Suprapubic skin (tissue), 4 donors: ENCODE results near the gene TRAPPC2L. TPM values are rescaled to one million over a fixed set of nuclear protein-coding genes. Genes with fewer than 3 reads are reported as not detected.

Source experiments
- DNase-seq, 2 donors: peaks; one replicate each; pipeline ENCODE4 v3.0.0-alpha.2; 2019; ENCODE audit warnings: low spot score in 2 of 2
- H3K27ac ChIP-seq: fragments of 200-600 bp; sonication (generic); one replicate; pipeline ENCODE4 v1.5.1; 2019
- H3K27me3 ChIP-seq: fragments of 200-600 bp; sonication (generic); one replicate; pipeline ENCODE4 v1.5.1; 2019
- H3K36me3 ChIP-seq: fragments of 200-600 bp; sonication (generic); one replicate; pipeline ENCODE4 v1.5.1; 2019
- H3K4me1 ChIP-seq: fragments of 200-600 bp; sonication (generic); one replicate; pipeline ENCODE4 v1.5.1; 2019
- H3K4me3 ChIP-seq: fragments of 200-600 bp; sonication (generic); one replicate; pipeline ENCODE4 v1.5.1; 2019; ENCODE audit warnings: mild to moderate bottlenecking
- H3K9me3 ChIP-seq: fragments of 200-600 bp; sonication (generic); one replicate; pipeline ENCODE4 v1.5.1; 2019
- EP300 ChIP-seq: sonication (generic); formaldehyde crosslinking; IDR thresholded peaks from one replicate; pipeline ENCODE4 v1.6.1; 2017; ENCODE audit warnings: antibody characterized with exemption
- POLR2A ChIP-seq, 2 donors: fragments of 450-650 bp; IDR thresholded peaks; one replicate each; pipeline ENCODE4 v1.6.1; 2017; ENCODE audit warnings: antibody characterized with exemption in 2 of 2, mild to moderate bottlenecking in 2 of 2, moderate library complexity in 2 of 2
- POLR2AphosphoS5 ChIP-seq, 3 donors: sonication (generic); formaldehyde crosslinking; IDR thresholded peaks; one replicate each; pipeline ENCODE4 v1.6.1; 2017; ENCODE audit warnings: antibody characterized with exemption in 3 of 3
- WGBS: methylation state at CpG from one replicate; pipeline ENCODE4 v1.1.5; 2018; 5-methylcytosine and 5-hydroxymethylcytosine counted together
- total RNA-seq, 4 donors: library from RNA; depleted of rRNA; stranded (reverse); fragments of >200 nt; gene quantifications; one replicate each; pipeline ENCODE4 v1.1.0, GENCODE V29; 2016
- TF ChIP-seq, protein P1 (sequence below), 2 donors: fragments of 200-600 bp in 1 of 2; fragments of 450-650 bp in 1 of 2; sonication (generic) in 1 of 2; IDR thresholded peaks; one replicate each; pipeline ENCODE4 v1.5.1; 2016 to 2019; ENCODE audit warnings: antibody characterized with exemption in 2 of 2, mild to moderate bottlenecking in 1 of 2, moderate library complexity in 1 of 2

The TRAPPC2L gene
- total RNA-seq, 4 donors from 2014 or later: 31.9 to 49.2 (median 36.3) TPM

DNA sequence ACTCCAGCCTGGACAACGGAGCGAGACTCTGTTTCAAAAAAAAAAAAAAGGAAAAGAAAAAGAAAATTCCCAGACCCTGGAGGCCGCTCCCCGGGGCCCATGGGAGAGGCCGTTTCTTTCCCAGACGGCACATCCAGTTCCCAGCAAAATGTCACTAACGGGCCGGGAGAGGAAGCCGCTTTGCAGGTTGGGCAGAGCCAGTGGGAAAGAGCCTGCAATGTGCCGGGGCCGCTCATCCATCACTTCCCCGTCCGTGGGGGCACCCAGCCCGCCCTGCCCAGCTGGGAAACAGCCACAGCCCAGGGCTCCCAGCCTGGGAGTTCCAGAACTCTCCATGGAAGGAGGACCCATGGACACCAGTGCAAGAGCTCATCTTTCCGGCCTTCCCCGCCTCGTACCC lies 51.4 kb downstream of the TRAPPC2L start:
- TF ChIP-seq, protein P1, sequence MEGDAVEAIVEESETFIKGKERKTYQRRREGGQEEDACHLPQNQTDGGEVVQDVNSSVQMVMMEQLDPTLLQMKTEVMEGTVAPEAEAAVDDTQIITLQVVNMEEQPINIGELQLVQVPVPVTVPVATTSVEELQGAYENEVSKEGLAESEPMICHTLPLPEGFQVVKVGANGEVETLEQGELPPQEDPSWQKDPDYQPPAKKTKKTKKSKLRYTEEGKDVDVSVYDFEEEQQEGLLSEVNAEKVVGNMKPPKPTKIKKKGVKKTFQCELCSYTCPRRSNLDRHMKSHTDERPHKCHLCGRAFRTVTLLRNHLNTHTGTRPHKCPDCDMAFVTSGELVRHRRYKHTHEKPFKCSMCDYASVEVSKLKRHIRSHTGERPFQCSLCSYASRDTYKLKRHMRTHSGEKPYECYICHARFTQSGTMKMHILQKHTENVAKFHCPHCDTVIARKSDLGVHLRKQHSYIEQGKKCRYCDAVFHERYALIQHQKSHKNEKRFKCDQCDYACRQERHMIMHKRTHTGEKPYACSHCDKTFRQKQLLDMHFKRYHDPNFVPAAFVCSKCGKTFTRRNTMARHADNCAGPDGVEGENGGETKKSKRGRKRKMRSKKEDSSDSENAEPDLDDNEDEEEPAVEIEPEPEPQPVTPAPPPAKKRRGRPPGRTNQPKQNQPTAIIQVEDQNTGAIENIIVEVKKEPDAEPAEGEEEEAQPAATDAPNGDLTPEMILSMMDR (IDR thresholded peaks at IDR 0.05): no peak
- no peak for TF ChIP-seq POLR2AphosphoS5 (IDR thresholded peaks at IDR 0.05)
- TF ChIP-seq EP300: no peak
- TF ChIP-seq POLR2A (IDR thresholded peaks at IDR 0.05): no peak
- peaks cover 9% of the 10 kb centered on the region for H3K4me1 ChIP-seq
- no peak overlapping the region for H3K27ac ChIP-seq
- H3K36me3 ChIP-seq: no peaks in the 10 kb centered on the region
- H3K9me3 ChIP-seq: no peaks in the 10 kb centered on the region
- H3K4me3 ChIP-seq: no peak overlapping the region
- WGBS: 75% methylated on average over 14 of the region's 17 CpGs
- H3K27me3 ChIP-seq: no peaks in the 10 kb centered on the region
- no peak for DNase-seq

DNA sequence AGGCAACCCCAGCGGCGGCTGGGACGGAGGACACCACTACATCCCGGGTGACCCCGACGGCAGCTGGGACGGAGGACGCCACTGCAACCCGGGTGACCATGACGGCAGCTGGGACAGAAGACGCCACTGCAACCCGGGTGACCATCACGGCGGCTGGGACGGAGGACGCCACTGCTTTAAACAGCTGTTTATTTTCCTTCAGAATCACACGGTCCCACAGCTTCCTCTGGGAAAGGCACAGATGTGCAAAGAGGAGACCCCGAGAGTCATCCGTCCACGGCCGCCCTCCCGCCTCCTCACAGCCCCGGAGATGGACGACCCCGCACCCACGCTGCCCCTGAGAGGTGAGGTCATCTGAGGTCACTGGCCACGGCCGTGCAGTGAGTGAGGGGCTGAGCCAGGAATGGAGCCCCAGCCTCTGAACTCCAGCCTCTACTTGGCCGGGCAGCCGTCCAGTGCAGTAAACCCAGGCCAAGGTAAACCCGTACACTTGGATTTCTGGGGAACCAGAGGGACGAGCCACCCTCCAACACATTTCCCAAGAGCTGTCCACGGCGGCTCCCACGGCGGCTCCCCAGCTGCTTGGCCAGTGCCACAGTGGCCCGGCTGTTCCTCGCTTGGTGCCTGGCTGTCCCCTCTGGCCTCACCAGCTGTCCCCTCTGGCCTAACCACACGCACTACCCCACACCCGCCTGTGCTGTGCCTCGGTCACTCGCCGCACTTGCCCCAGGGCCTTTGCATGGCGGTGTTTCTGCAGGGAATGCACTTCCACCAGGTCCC lies 52.7 kb downstream of the TRAPPC2L start:
- Histone ChIP-seq H3K27ac (no peak overlapping the region), H3K9me3 (no peaks in the 10 kb centered on the region), H3K36me3 (no peaks in the 10 kb centered on the region), H3K4me1 (peaks cover 11% of the 10 kb centered on the region), H3K27me3 (no peaks in the 10 kb centered on the region), H3K4me3 (no peak overlapping the region)
- no peak for DNase-seq
- TF ChIP-seq POLR2AphosphoS5 (IDR thresholded peaks at IDR 0.05): no peak
- TF ChIP-seq, protein P1 (IDR thresholded peaks at IDR 0.05): no peak
- TF ChIP-seq EP300: no peak
- no peak for TF ChIP-seq POLR2A (IDR thresholded peaks at IDR 0.05)
- WGBS: 83% methylated on average over 27 of the region's 44 CpGs

DNA sequence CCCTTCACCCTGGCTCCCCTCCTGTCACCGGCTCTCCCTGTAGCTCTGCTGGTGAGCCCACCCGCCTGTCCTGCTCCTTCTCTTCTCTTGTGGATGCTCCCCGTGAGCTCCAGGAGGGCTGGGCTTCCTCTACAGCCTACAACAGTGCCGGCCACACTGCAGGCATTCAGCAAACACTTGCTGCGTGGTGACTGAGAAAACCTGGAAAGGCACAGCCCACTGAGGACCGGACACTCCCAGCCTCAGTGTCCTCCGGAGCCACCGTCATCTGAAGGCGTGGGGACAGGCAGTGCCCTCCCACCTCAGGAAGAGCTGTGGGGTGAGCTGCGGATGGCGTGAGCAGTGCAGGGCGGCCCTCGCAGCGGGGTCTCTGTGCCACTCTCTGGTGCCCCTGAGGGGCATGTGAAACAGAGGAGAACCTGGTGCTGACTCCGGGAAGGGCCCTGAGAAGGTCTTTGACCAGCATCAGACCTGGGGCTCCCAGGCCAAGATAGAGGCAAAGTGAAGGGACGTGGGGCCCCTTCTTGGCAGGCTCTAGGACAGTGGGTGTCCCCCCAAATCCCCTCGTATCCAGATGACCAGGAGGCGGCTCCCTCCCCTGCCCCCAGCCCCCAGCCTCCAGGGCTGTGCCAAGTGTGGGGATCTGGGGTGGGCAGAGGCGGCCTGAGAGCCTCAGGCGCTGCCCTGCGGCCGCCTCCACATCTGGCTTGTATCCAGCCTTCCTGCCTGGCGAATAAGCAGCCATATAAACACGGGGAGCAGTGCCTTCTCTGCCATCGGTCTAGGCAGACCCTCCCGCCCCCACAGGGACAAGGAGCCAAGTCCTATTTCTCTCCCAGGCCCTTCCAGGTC lies 53.6 kb downstream of the TRAPPC2L start:
- TF ChIP-seq EP300: no peak
- TF ChIP-seq POLR2A (IDR thresholded peaks at IDR 0.05): no peak
- TF ChIP-seq, protein P1 (IDR thresholded peaks at IDR 0.05): no peak
- 74% methylated on average over 17 of the region's 26 CpGs for WGBS
- H3K36me3 ChIP-seq: no peaks in the 10 kb centered on the region
- no peak for DNase-seq
- no peaks in the 10 kb centered on the region for H3K9me3 ChIP-seq
- no peak overlapping the region for H3K27ac ChIP-seq
- no peaks in the 10 kb centered on the region for H3K27me3 ChIP-seq
- peaks cover 14% of the 10 kb centered on the region for H3K4me1 ChIP-seq
- no peak overlapping the region for H3K4me3 ChIP-seq

DNA sequence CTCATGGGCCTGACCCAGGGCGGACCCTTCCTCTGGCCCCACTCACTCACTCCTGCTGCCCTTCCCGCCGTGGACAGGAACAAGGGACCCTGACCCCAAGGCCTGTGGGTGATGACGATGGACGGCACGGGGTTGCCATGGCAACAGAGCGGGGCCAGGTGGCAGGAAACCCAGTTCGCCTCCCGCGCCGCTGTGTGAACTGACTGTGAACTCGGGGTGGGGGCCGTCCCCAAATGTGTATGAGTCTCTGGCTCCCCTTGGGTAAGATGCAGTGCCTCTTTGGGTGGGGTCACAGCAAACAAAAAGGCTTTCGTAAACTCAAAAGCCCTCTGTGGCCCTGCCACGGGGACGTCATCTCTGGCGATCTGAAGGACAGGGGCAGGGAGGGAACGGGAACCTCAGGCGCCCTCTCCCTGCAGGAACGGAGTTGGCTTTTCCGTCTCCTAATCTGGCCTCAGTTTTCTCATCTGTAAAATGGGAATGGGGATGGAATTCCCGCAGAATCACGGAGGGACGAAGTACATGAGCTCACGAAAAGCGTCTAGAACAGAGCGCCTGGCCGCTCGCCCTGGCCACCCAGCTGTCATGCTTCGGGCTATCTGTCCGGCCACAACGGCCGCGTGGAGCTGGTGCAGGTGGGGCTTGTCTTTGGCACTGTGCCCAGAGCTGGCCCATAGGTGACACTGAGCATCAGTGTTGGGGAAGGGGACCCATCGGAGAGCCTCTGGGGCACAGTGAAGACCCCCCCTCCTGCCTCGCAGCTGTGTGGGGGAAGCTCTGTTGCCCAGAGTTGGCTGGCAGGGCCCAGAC lies 54.4 kb downstream of the TRAPPC2L start:
- 66% methylated on average over 24 of the region's 36 CpGs for WGBS
- no peak overlapping the region for H3K27ac ChIP-seq
- no peaks in the 10 kb centered on the region for H3K9me3 ChIP-seq
- H3K27me3 ChIP-seq: no peaks in the 10 kb centered on the region
- no peak for TF ChIP-seq POLR2AphosphoS5 (IDR thresholded peaks at IDR 0.05)
- no peak for TF ChIP-seq POLR2A (IDR thresholded peaks at IDR 0.05)
- TF ChIP-seq, protein P1 (IDR thresholded peaks at IDR 0.05): no peak
- no peak for TF ChIP-seq EP300
- peaks cover 14% of the 10 kb centered on the region for H3K4me1 ChIP-seq
- H3K36me3 ChIP-seq: no peaks in the 10 kb centered on the region
- no peak overlapping the region for H3K4me3 ChIP-seq
- DNase-seq: no peak
